HG03457 (cell line): ENCODE data around the gene SMIM35.
"Not testable (repeated sequence)": the region's sequence is repeated elsewhere in the genome, so short reads cannot be mapped to it uniquely, and the experiment has no call there.

Experiments used
- ATAC-seq: cut with Tn5 transposase; IDR thresholded peaks from one replicate; pipeline ENCODE4 v1.9.1; 2021; ENCODE audit warnings: moderate number of reproducible peaks; ENCODE audit not compliant: unreplicated experiment

The SMIM35 gene

DNA sequence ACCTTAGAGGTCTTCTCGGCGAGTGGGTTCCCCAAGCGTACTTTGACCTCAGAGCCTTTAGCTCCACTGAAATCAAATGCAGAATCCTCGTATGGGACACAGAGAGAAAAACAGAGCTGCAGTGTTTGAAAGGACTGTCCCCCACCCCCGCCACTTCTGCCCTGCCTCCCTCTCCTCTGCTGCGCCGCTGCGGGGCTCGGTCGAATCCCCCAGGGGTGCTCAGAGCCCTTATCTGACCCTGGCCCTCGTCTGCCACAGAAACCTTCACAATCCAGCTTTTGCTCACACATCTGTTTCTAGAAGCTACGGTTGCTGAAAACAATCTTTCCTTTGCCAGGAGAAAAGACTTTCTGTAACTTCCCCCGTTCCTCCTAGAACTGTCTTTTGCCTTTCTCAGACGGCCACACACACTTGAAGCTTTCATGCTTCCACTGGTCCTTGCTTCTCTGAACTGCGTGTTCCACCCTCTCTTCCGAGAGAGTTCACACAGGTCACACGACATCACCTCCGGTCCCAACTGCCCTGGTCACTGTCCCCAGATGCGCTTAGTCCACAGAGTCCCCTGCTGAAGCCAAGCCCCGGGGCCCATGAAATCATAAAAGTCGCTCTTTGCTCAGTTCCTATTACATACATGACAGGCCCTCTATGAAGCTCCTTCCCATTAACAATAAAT lies 3.7 kb downstream of the SMIM35 start:
- no peak for ATAC-seq

GRCh38 chr11:118081241-118081958 lies 5.4 kb downstream of the SMIM35 start:
- ATAC-seq: no peak

DNA sequence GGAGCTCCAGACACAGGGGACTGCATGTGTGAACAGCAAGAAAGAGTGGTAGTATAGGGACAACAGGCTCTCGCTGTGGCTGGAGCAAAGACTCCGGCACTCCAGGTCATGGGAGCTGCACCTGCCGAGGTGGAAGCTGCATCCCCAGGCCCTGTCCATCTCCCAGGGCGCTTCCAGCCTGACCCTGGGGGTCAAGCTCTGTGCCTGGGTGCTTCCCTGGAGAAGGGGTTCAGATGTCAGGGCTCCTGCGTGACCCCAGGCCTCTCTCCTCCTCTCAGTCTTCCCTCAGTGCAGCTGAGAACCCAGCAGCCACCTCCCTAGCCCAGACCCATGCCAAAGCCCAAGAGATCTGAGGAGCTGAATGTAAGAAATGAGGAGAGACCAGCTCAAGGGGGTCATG lies 6.5 kb downstream of the SMIM35 start:
- ATAC-seq: no peak

GRCh38 chr11:118079491-118079890 lies 7.3 kb downstream of the SMIM35 start:
- no peak for ATAC-seq

DNA sequence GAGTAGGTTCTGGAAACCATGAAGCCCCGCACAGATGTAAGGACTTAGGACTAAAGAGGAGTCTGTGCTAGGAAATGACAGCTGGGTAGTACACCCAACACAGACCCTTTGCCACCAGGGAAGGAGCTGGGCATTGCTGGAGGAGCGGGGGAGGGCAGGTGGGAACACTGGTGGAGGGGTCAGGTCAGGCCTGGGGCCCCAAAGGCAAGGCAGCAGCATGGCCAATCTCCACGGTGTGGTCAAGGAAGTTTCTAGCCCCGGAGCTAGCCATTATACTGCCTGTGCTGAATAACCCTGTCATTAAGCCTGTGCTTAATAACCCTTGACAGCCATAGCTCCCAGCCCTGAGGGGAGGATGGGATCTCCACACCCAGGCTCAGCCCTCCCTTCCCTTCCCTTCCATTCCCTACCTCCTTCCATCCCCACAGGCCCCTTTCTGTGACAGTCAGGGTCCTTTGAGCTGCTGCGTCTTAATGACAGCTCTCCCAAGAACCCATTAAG lies 7.8 kb downstream of the SMIM35 start:
- no peak for ATAC-seq

GRCh38 chr11:118076754-118077281 lies 9.9 kb downstream of the SMIM35 start, which contains the start of gene TMPRSS4:
TSS of gene TMPRSS4 (plus strand) at chr11:118077078. CDS start at chr11:118077303, 225 bp downstream.
- ATAC-seq: no peak

DNA sequence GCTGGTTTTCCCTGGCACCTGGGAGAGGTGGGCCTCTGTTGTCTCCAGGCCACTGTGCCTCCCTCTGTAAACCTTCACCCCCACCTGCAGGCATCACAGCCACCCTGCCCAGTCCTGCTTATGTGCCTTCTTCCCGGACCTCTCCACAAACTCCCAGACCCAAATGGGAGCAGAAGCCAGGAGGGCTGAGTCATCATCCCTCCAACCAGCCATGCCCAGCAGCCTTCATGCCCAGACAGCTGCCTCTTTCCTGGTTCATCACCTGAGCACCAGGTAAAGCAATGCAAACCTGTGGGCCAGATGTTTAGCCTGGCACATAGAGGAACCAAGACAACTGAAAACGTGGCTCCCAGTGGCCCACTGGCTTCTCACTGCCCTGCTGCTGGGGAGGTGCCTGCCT lies 12.0 kb downstream of the SMIM35 start:
- ATAC-seq: no peak

DNA sequence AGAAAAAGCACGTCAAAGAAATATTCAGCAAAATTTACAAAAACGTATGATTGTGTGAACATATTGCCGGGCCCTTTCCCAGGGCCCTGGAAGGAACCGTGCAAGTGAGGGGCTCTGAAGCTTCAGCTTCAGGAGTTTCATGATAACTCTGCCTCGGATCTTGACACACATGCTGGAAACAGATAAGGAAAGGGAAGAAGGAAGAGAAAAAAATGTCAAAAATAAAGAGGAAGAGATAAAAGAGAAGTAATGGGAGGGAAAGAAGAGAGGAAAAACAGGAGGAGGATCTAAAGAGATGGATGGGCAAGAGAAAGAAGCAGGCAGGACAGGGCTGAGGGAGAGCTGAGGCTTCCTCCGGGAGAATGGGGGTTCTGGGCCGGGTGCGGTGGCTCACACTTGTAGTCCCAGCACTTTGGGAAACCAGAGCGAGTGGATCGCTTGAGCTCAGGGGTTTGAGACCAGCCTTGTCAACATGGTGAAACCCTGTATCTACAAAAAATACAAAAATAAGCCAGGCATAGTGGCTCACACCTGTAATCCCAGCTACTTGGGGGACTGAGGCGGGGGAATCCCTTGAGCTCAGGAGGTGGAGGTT lies 12.6 kb downstream of the SMIM35 start:
- no peak for ATAC-seq

- no peak for ATAC-seq
Measured at GRCh38 chr11:118073554-118073953, 13.2 kb downstream of the SMIM35 start.

- no peak for ATAC-seq
Measured at GRCh38 chr11:118071416-118072030, 15.2 kb downstream of the SMIM35 start.

DNA sequence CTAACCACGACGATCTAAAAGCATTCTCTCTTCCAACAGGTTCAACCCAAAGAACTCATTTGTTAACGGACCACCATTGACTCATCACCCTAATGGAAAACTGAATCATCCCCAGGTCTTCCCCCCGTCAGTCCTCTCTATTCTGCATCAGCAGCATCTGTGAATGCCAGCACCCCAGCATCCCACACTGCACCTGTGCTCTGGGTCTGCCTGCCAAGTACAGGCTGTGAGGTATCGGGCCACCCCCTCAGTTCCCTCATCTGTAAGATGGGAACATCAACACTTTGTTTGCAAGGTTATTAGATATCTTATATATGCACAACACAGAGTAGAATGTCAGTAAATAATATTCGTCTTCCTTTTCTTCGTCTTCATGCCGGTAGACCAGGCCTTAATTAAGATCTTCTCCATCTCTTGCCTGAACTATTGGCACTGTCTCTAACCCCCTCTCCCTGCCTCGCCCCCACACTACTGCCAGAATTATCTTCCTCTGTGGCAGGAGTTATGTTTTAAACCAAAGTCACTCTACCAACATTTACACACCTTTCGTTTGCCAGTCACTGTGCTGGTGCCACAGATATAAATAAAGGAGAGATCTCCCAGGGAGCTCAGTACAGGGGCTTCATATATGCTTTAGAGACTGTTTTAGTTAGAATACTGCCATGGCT lies 17.7 kb downstream of the SMIM35 start:
- no peak for ATAC-seq

- ATAC-seq: no peak
Measured at GRCh38 chr11:118068206-118068944, 18.4 kb downstream of the SMIM35 start.

DNA sequence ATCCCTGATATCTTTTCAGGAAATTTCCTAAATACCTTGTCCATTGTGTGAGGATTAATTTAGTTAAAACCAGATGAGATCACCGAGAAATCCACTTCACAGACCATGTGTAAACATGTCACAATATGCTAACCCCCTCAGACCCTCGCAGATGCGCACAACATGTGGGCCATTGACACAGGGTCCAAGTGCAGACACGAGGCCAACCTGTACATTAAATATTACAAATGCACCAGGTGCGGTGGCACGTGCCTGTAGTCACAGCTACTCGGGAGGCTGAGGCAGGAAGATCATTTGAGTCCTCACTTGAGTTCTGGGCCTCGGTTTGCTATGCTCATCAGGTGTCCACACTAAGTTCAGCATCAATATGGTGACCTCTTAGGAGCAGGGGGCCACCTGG lies 19.8 kb downstream of the SMIM35 start:
- ATAC-seq: no peak

DNA sequence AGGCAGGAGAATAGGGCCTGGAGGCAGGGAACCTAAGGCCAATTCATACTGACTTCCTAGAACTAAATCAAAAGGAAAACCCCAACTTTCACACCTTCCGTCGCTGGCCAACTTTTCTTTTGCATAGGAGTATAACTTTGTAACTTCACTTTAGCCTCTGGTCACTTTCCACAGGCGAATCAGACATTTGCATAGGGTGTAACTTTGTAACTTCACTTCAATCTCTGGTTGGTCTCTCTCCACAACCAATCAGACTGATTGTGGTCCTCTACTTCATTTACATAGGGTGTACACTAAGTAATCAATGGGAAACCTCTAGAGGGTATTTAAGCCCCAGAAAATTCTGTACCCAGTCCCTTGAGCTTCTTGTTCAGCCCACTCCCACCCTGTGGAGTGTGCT lies 21.4 kb downstream of the SMIM35 start:
- no peak for ATAC-seq

DNA sequence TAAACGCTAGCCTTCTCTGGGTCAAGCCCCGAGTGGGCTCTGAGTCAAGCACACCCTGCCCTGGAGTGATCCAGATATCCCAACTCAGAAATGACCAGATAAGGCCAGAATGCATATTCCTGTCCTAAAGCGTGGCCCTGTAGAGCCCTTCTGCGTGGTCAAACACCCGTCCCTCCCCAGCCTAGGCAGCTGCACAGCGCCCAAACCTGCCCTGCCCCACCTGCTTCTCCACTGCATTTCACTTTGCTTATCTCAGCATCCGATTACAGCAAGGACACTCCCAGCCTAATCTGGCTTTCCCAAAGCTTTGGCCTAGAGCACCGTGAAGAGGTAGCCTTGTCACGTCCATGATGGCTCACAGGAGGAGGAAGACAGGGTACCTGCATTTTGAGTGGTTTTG lies 21.8 kb downstream of the SMIM35 start:
- ATAC-seq: no peak

DNA sequence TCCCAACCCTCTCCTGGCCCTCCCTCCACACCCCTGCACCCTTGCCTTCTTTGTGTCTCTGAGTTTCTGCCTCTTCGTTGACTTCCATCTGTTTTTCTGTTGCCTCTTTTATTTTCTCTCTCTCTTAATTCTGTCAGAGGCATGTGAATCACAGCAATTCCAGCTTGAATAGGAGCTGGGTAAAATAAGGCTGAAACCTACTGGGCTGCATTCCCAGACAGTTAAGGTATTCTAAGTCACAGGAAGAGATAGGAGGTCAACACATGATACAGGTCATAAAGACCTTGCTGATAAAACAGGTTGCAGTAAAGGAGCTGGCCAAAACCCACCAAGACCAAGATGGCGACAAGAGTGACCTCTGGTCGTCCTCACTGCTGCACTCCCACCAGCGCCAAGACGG lies 24.1 kb downstream of the SMIM35 start:
- not testable (repeated sequence) for ATAC-seq

GRCh38 chr11:118062181-118062580 lies 24.6 kb downstream of the SMIM35 start:
- ATAC-seq: not testable (repeated sequence)

DNA sequence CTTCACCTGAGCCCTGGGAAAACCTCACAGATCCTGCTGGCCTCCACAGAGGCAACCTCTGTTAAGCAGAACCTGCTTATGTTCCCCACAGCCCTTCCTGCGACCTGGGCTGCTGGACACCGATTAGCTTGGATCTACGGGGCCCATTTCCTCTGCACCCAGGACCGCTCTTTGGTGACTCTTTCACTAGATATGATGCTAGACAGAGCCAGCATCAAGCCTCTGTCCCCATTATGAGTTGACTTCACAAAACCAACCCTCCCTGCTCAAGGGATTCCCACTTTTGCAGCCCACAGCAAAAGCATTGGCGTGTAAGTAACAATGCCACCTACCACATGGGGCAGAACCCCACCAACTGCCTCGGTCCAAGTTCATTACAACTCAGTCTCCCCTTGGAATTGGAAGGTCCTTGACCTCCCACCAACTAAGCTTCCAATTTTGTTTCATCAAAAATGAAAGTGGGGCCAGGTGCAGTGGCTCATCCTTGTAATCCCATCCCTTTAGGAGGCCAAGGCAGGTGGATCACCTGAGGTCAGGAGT lies 25.1 kb downstream of the SMIM35 start:
- ATAC-seq: no peak

GRCh38 chr11:118060869-118061268 lies 25.9 kb downstream of the SMIM35 start:
- ATAC-seq: no peak
